ENCODE data around the gene MRTFA.

DNA sequence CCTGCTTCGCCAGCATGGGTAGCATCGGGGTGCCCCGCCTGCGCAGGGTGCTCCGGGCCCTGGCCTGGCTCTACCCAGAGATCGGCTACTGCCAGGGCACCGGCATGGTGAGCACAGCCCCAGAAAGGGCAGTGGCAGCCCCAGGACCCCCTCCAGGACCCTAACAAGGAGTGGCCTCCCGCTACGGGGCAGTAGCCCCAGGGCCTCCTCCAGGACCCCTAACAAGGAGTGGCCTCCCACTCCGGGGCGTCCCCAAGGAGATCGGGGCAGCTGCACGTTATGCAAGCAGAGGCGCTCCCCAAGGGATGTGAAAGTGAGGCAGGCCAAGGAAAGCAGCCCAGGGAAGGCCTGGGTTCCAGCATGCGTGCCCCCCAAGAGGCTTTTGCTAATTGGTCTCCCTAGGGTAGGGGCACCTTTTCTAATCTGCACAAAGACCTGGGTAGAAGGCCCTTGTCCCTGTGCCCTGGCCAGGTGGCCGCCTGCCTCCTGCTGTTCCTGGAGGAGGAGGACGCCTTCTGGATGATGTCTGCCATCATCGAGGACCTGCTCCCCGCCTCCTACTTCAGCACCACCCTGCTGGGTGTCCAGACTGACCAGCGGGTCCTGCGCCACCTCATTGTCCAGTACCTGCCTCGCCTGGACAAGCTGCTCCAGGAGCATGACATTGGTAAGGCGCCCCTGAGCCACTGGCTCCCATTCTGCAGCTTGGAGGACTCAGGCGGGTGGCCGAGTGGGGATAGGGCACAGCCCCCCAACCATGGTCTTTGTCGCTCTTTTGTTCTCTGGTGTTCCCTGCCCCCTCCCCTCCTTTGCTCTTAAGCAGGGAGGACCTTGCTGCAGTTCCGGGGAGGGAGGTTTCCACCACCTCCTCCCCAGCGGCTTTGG is 231.1 kb downstream of the MRTFA start:
- TF ChIP-seq, protein P1, sequence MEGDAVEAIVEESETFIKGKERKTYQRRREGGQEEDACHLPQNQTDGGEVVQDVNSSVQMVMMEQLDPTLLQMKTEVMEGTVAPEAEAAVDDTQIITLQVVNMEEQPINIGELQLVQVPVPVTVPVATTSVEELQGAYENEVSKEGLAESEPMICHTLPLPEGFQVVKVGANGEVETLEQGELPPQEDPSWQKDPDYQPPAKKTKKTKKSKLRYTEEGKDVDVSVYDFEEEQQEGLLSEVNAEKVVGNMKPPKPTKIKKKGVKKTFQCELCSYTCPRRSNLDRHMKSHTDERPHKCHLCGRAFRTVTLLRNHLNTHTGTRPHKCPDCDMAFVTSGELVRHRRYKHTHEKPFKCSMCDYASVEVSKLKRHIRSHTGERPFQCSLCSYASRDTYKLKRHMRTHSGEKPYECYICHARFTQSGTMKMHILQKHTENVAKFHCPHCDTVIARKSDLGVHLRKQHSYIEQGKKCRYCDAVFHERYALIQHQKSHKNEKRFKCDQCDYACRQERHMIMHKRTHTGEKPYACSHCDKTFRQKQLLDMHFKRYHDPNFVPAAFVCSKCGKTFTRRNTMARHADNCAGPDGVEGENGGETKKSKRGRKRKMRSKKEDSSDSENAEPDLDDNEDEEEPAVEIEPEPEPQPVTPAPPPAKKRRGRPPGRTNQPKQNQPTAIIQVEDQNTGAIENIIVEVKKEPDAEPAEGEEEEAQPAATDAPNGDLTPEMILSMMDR (IDR thresholded peaks at IDR 0.05) = no peak
- TF ChIP-seq POLR2AphosphoS5 (IDR thresholded peaks at IDR 0.05) = no peak

All from prostate gland (tissue), 2 donors.